KMS-11 (cell line): ENCODE data around the gene MYL12B.

Experiments used
- H2AFZ ChIP-seq: fragments of 200-600 bp; sonication (generic); 2 replicates; pipeline ENCODE4 v1.6.1; 2016; ENCODE audit warnings: antibody characterized with exemption, mixed run types, low read depth
- H3K27ac ChIP-seq: fragments of 200-600 bp; sonication (generic); 2 replicates; pipeline ENCODE4 v1.6.1; 2016; ENCODE audit warnings: mild to moderate bottlenecking, mixed run types
- H3K27me3 ChIP-seq: fragments of 200-600 bp; sonication (generic); 2 replicates; pipeline ENCODE4 v1.6.1; 2017; ENCODE audit warnings: mild to moderate bottlenecking, low read depth, mixed run types, moderate library complexity; ENCODE audit not compliant: insufficient read depth
- H3K36me3 ChIP-seq: fragments of 200-600 bp; sonication (generic); 2 replicates; pipeline ENCODE4 v1.6.1; 2017; ENCODE audit warnings: mild to moderate bottlenecking, mixed run types; ENCODE audit not compliant: insufficient read depth
- H3K4me1 ChIP-seq: fragments of 200-600 bp; sonication (generic); 2 replicates; pipeline ENCODE4 v1.6.1; 2016; ENCODE audit warnings: mild to moderate bottlenecking, low read depth, mixed run types; ENCODE audit not compliant: poor library complexity, severe bottlenecking
- H3K4me2 ChIP-seq: fragments of 200-600 bp; sonication (generic); 2 replicates; pipeline ENCODE4 v1.7.0; 2016; ENCODE audit warnings: mild to moderate bottlenecking, mixed run types
- H3K4me3 ChIP-seq: fragments of 200-600 bp; sonication (generic); IDR thresholded peaks from 2 replicates; pipeline ENCODE4 v1.6.1; 2017; ENCODE audit warnings: low read depth, low read length, mixed read lengths; ENCODE audit not compliant: insufficient read depth
- H3K79me2 ChIP-seq: fragments of 200-600 bp; sonication (generic); 2 replicates; pipeline ENCODE4 v1.6.1; 2016; ENCODE audit warnings: low read depth, mixed run types; ENCODE audit not compliant: insufficient read depth
- H3K9ac ChIP-seq: fragments of 200-600 bp; sonication (generic); 2 replicates; pipeline ENCODE4 v1.6.1; 2016; ENCODE audit warnings: mild to moderate bottlenecking, mixed run types
- H4K20me1 ChIP-seq: fragments of 200-600 bp; sonication (generic); 2 replicates; pipeline ENCODE4 v1.6.1; 2016; ENCODE audit warnings: mild to moderate bottlenecking, mixed run types; ENCODE audit not compliant: insufficient read depth
- TF ChIP-seq, protein P1 (sequence below): fragments of 200-600 bp; sonication (generic); conservative IDR thresholded peaks from 2 replicates; pipeline ENCODE4 v1.6.1; 2017; ENCODE audit warnings: low read depth, mild to moderate bottlenecking, antibody characterized with exemption, low read length, moderate library complexity, mixed read lengths

MYL12B gene

DNA sequence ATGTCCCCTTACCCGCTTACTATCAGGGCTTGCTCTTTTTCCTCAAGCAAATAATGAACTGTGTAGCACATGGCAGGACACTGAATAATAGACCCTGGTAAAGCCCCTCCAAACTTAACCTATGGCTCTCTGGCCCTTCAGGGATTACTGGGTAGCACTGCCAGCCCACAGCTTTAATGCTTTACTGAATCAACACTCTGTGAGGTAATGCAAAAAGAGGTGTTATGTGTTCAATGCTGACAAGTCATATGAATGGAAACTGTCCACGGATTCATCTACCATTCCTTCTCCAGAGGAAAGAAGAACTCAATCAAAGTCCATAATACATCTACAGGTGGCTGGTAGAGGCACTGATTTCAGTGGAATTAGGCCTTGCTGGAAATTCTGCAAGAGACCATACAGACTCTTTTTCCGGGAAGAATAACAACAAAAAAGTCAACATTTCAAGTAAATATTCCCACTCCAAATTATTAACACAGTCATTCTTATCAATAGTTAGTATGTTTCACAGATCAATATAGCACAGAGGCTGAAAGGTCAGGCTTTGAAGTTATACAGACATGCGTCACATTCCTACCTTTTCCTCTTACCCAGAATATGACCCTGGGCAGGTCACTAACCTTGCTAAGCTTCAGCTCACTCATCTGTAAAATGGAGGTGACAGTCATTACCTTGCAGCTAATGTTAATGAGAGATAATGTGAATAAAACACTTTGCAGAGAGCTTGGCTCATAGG lies 28.3 kb upstream of the MYL12B start:
- Histone ChIP-seq H2AFZ (no peak overlapping the region), H3K27ac (no peak overlapping the region), H3K4me1 (no peaks in the 10 kb centered on the region), H3K4me3 (no peak overlapping the region), H3K36me3 (no peaks in the 10 kb centered on the region), H4K20me1 (no peaks in the 10 kb centered on the region), H3K4me2 (no peak overlapping the region), H3K79me2 (no peaks in the 10 kb centered on the region), H3K27me3 (no peaks in the 10 kb centered on the region), H3K9ac (no peak overlapping the region)
- TF ChIP-seq, protein P1, sequence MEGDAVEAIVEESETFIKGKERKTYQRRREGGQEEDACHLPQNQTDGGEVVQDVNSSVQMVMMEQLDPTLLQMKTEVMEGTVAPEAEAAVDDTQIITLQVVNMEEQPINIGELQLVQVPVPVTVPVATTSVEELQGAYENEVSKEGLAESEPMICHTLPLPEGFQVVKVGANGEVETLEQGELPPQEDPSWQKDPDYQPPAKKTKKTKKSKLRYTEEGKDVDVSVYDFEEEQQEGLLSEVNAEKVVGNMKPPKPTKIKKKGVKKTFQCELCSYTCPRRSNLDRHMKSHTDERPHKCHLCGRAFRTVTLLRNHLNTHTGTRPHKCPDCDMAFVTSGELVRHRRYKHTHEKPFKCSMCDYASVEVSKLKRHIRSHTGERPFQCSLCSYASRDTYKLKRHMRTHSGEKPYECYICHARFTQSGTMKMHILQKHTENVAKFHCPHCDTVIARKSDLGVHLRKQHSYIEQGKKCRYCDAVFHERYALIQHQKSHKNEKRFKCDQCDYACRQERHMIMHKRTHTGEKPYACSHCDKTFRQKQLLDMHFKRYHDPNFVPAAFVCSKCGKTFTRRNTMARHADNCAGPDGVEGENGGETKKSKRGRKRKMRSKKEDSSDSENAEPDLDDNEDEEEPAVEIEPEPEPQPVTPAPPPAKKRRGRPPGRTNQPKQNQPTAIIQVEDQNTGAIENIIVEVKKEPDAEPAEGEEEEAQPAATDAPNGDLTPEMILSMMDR: no peak

DNA sequence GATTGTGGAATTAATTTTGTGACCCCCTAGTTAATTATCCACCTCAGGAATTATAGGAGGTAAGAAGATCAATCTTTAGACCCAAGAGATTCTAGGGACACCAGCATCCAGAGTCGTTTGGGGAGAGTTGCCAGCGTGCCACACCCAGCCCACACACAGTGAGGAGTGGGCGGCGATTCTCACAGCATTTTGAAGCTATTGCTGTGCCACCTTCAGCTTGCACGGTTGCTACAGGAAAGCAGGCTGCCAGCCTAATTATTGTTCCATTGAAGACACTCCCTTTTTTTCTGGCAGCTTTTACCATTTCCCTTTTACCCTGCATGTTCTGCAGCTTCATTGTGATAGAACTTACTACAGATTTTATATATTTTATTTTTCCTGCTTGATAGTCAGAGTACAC lies 27.5 kb upstream of the MYL12B start:
- Histone ChIP-seq H3K79me2 (no peaks in the 10 kb centered on the region), H3K4me1 (no peaks in the 10 kb centered on the region), H3K4me2 (no peak overlapping the region), H3K27me3 (no peaks in the 10 kb centered on the region), H3K4me3 (no peak overlapping the region), H4K20me1 (no peaks in the 10 kb centered on the region), H3K36me3 (no peaks in the 10 kb centered on the region), H3K27ac (no peak overlapping the region), H3K9ac (no peak overlapping the region), H2AFZ (no peak overlapping the region)
- TF ChIP-seq, protein P1: no peak

DNA sequence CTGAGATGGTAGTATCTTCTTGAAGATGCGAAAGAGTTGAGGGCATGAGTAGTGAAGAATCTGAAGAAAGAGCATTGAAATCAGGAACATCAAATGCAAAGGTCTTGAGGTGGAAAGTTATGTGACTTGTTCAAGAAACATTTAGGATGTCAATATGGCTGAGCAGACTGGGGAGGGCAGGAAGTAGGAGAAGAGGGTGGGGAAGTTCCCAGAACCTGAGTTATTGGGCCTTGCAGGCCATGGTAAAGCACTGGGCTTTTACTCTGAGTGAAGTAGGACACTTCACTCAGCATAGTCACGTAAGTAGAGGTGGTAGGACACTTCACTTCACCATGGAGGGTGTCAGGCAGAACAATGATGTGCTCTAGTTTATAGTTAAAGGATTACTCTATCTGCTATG lies 26.1 kb upstream of the MYL12B start:
- Histone ChIP-seq H3K27me3 (no peaks in the 10 kb centered on the region), H4K20me1 (no peaks in the 10 kb centered on the region), H2AFZ (no peak overlapping the region), H3K4me3 (no peak overlapping the region), H3K4me1 (no peaks in the 10 kb centered on the region), H3K27ac (no peak overlapping the region), H3K79me2 (no peaks in the 10 kb centered on the region), H3K9ac (no peak overlapping the region), H3K36me3 (no peaks in the 10 kb centered on the region), H3K4me2 (no peak overlapping the region)
- TF ChIP-seq, protein P1: no peak

DNA sequence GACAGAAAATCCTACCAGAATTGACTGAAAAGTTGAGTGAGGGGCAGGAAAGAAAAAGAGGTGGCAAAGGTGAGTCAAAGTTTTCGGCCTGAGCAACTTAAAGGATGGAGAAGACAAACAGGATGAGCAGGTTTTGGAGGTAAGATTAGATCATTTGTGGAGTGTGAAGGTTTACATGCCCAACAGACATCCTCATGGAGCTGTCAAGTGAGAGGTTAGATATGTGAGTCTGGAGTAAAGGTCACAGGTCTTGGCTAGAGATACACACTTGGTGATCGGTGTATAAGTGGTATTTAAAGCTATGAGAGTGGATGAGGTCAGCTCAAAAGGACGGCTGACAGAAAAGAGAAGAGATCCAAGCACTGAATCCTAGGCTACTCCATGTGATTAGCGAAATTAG lies 25.5 kb upstream of the MYL12B start:
- no peak overlapping the region for H2AFZ ChIP-seq
- no peaks in the 10 kb centered on the region for H3K36me3 ChIP-seq
- no peaks in the 10 kb centered on the region for H3K27me3 ChIP-seq
- H3K4me1 ChIP-seq: no peaks in the 10 kb centered on the region
- H3K79me2 ChIP-seq: no peaks in the 10 kb centered on the region
- H3K4me2 ChIP-seq: no peak overlapping the region
- TF ChIP-seq, protein P1: no peak
- no peaks in the 10 kb centered on the region for H4K20me1 ChIP-seq
- no peak overlapping the region for H3K27ac ChIP-seq
- no peak overlapping the region for H3K9ac ChIP-seq
- no peak overlapping the region for H3K4me3 ChIP-seq
